GM19043 (cell line): ENCODE measurements around the gene BOC.
"Not testable (repeated sequence)": the region's sequence is repeated elsewhere in the genome, so short reads cannot be mapped to it uniquely, and the experiment has no call there.

Experiments
- ATAC-seq: cut with Tn5 transposase; IDR thresholded peaks from one replicate; pipeline ENCODE4 v1.9.1; 2021; ENCODE audit warnings: low read depth; ENCODE audit not compliant: unreplicated experiment

The BOC gene

GRCh38 chr3:113211330-113212149 lies at the start of gene BOC:
BOC (plus strand) TSS chr3:113211557; CDS start chr3:113249803, 38,246 bp downstream.
- ATAC-seq = no peak

GRCh38 chr3:113161661-113162060 lies 49.7 kb upstream of the BOC start:
- no peak for ATAC-seq

- no peak for ATAC-seq
Observed at GRCh38 chr3:113163152-113163551, 48.2 kb upstream of the BOC start.

GRCh38 chr3:113165841-113166240 lies 45.5 kb upstream of the BOC start:
- no peak for ATAC-seq

- no peak for ATAC-seq
Observed at GRCh38 chr3:113166357-113166718, 45.0 kb upstream of the BOC start.

GRCh38 chr3:113166719-113167492 lies 44.5 kb upstream of the BOC start:
- no peak for ATAC-seq

GRCh38 chr3:113167825-113168801 lies 43.2 kb upstream of the BOC start:
- ATAC-seq = no peak

GRCh38 chr3:113169891-113170452 lies 41.4 kb upstream of the BOC start:
- no peak for ATAC-seq

- no peak for ATAC-seq
Observed at GRCh38 chr3:113170771-113171170, 40.6 kb upstream of the BOC start.

- not testable (repeated sequence) for ATAC-seq
Observed at GRCh38 chr3:113171675-113172300, 39.6 kb upstream of the BOC start.

GRCh38 chr3:113173102-113173501 lies 38.3 kb upstream of the BOC start:
- ATAC-seq = no peak

GRCh38 chr3:113174304-113174703 lies 37.1 kb upstream of the BOC start:
- no peak for ATAC-seq

GRCh38 chr3:113174801-113175485 lies 36.4 kb upstream of the BOC start:
- ATAC-seq = no peak

GRCh38 chr3:113177526-113177925 lies 33.8 kb upstream of the BOC start:
- ATAC-seq = no peak

GRCh38 chr3:113179235-113179824 lies 32.0 kb upstream of the BOC start:
- ATAC-seq = no peak

- no peak for ATAC-seq
Observed at GRCh38 chr3:113183748-113184661, 27.4 kb upstream of the BOC start.

GRCh38 chr3:113185194-113185835 lies 26.0 kb upstream of the BOC start:
- no peak for ATAC-seq
